ENCODE results near the gene ANP32E. TPM values are rescaled to one million over a fixed set of nuclear protein-coding genes. Genes with fewer than 3 reads are reported as not detected.

ANP32E gene
- total RNA-seq, 1 donor from 2014 or later, result 16.8 TPM

DNA sequence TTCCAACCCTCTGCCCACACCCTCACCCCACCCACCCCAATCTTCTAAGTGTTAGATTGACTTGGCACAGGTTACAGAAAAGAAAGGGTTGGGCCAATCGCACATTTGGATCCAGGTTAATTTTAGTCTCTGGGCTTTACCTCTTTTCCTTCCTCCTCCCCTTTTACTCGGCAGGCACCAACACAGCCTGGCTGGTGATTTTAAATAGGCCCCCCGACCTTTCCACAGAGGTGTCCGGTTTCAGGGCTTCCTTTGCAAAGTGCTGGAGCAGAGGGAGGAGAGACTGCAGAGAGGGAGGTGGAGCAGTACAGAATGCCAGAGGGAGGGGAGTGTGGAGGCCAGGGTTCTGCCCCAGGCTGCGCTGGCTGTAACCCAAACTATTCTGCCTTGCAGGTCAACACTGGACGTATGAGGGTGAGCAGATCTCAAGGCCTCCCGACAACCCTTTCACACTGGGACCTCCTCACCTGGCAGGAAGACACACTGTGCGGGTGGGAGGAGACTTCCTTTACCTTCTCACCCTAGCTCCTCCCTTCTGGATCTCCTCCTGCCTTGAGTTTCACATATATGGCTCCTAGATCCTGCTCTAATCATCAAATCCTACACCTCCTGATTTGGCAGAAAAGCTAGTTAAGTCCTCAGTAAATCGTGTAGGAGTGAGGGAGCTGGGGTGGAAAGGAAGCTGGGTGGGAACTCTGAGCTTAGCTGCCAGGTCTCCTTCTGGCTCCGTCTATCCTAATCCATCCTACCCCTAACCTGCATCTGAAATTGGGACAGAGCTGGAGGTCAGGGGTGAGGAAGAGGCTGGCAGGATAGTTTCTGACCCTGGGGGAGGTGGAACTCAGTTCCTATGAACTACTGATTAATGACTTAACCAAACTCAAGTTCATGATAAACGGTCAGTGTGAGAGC, 24.1 kb upstream of the ANP32E start:
- H3K27me3 ChIP-seq (ENCODE audit: control insufficient read depth, insufficient read depth, low read length), result peaks cover 23% of the 10 kb centered on the region
- DNase-seq (ENCODE audit: low read depth), result no peak
- TF ChIP-seq, protein P1, sequence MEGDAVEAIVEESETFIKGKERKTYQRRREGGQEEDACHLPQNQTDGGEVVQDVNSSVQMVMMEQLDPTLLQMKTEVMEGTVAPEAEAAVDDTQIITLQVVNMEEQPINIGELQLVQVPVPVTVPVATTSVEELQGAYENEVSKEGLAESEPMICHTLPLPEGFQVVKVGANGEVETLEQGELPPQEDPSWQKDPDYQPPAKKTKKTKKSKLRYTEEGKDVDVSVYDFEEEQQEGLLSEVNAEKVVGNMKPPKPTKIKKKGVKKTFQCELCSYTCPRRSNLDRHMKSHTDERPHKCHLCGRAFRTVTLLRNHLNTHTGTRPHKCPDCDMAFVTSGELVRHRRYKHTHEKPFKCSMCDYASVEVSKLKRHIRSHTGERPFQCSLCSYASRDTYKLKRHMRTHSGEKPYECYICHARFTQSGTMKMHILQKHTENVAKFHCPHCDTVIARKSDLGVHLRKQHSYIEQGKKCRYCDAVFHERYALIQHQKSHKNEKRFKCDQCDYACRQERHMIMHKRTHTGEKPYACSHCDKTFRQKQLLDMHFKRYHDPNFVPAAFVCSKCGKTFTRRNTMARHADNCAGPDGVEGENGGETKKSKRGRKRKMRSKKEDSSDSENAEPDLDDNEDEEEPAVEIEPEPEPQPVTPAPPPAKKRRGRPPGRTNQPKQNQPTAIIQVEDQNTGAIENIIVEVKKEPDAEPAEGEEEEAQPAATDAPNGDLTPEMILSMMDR (IDR thresholded peaks at IDR 0.05; ENCODE audit: insufficient read depth, low read length, poor library complexity, severe bottlenecking), result no peak
- no peaks in the 10 kb centered on the region for H3K36me3 ChIP-seq (ENCODE audit: control insufficient read depth, insufficient read depth, low read length)
- H3K4me3 ChIP-seq (ENCODE audit: low read depth, low read length), result no peak overlapping the region

DNA sequence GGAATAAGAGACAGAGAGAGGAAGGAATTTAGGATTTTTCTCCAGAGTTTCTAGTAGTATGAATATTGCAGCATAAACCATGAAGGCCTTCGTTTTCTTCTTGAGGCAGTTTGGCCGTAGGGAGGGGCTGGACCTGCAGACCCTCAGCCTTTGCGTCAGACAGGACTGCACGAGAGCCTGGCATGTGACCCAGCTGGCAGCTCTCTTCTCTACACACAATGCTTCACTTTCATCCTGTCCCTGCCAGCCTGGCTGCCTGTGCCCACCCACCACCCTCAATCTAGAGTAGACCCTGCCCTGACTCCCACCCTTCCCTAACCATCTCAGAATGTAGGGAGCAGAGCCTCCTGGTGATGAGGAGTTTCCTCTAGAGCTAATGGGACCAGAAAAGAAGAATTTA, 23.3 kb upstream of the ANP32E start:
- TF ChIP-seq, protein P1 (IDR thresholded peaks at IDR 0.05; ENCODE audit: insufficient read depth, low read length, poor library complexity, severe bottlenecking), result no peak
- H3K4me3 ChIP-seq (ENCODE audit: low read depth, low read length), result no peak overlapping the region
- no peaks in the 10 kb centered on the region for H3K36me3 ChIP-seq (ENCODE audit: control insufficient read depth, insufficient read depth, low read length)
- DNase-seq (ENCODE audit: low read depth), result no peak
- H3K27me3 ChIP-seq (ENCODE audit: control insufficient read depth, insufficient read depth, low read length), result peaks cover 23% of the 10 kb centered on the region

DNA sequence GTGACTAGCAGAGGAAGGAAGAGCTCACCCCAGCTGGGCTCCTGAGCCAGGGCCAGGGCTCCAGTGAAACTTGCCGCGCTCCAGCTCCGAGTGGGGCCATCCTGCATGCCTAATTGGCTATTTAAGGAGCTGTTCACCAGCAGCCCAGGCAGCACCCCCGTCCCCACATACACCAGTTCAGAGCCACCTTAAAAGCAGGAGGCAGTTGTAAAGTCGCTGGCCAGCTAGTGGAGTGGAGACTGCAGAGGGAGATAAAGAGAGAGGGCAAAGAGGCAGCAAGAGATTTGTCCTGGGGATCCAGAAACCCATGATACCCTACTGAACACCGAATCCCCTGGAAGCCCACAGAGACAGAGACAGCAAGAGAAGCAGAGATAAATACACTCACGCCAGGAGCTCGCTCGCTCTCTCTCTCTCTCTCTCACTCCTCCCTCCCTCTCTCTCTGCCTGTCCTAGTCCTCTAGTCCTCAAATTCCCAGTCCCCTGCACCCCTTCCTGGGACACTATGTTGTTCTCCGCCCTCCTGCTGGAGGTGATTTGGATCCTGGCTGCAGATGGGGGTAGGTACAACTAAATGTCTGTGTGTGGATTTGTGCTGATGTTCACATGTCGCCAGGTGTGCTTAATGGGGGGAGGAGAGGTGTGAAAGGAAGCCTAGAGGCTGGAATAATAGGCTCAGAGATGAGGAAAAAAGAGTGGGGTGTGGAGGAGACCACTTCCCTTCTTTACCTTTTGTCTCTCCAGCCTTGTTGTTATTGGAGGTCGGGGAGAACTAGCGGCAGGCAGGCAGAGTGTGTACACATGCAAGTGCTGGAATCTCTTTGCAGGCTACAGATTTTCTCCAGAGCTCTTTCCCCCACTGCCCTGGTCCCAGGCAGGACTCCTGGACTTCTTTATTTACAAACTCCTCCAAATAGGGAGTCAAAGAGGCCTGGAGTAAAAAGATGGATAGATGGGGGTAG, 22.0 kb upstream of the ANP32E start, which contains the start of gene CA14:
TSS of gene CA14 (plus strand) at position 151 of the 962 bp plus-strand sequence. CDS start at position 506, 355 bp downstream.
- DNase-seq (ENCODE audit: low read depth), result no peak

DNA sequence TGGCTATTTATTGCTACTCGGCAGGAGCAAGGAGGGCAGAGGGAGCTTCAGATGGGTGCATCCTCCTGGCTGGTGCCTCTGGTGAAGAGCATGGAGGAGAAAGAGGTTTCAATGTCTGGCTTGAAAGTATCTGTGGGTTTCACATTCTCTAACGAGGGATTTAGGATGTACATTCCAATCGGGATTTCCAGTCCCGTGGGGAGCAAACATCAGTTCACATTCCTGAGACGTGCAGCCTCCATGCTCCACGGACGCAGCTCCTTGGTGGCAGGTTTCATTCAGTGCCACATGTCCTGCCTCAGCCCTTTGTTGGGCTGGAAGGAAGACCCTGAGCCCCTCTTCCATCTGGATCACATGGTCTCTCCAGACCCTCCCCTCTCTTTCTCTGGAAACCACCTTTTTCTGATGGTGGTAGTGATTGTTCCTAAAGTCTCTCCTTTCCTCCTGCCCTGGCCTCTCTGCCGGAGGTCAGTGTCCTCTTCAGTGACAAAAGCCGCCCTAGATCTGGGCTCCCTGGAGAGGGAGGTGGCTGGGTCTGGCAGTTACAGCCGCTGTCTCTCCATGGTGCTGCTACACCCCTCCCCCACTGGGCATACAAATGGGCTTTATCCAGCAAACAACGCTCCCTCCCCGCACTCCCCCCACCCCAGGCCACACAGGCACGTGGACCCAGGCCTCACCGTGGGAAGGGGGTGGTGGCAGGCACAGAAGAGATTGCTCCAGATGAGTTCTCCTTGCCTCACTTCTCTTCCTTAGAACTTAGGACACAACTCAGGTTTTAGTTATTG, 20.8 kb upstream of the ANP32E start:
- TF ChIP-seq, protein P1 (IDR thresholded peaks at IDR 0.05; ENCODE audit: insufficient read depth, low read length, poor library complexity, severe bottlenecking), result no peak

More for the DNA sequence above, 22.0 kb upstream of the ANP32E start, which contains the start of gene CA14:
- Histone ChIP-seq H3K27me3 (ENCODE audit: control insufficient read depth, insufficient read depth, low read length) (peaks cover 23% of the 10 kb centered on the region), H3K36me3 (ENCODE audit: control insufficient read depth, insufficient read depth, low read length) (no peaks in the 10 kb centered on the region), H3K4me3 (ENCODE audit: low read depth, low read length) (no peak within 1 kb of the TSS)
- TF ChIP-seq, protein P1 (IDR thresholded peaks at IDR 0.05; ENCODE audit: insufficient read depth, low read length, poor library complexity, severe bottlenecking), result no peak

DNA sequence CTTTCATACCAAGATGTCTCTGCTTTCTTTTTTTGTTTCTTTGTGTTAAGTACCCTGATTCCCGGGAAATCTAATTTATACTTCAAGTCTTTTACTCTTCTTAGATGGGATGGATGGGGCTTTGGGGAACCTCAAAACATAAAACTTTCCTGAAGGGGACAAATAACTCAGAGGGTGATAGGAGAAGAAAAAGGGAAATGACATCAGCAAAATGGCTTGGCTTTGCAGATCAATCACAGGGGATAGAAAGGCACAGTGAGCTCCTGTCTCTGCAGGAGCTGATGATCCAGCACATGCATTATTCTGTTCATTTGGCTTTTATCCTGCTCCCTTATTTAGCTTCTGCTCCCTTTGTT, 20.3 kb upstream of the ANP32E start:
- TF ChIP-seq, protein P1 (IDR thresholded peaks at IDR 0.05; ENCODE audit: insufficient read depth, low read length, poor library complexity, severe bottlenecking), result no peak
- Histone ChIP-seq H3K4me3 (ENCODE audit: low read depth, low read length) (no peak overlapping the region), H3K36me3 (ENCODE audit: control insufficient read depth, insufficient read depth, low read length) (no peaks in the 10 kb centered on the region), H3K27me3 (ENCODE audit: control insufficient read depth, insufficient read depth, low read length) (peaks cover 23% of the 10 kb centered on the region)
- no peak for DNase-seq (ENCODE audit: low read depth)

More for the DNA sequence above, 20.8 kb upstream of the ANP32E start:
- DNase-seq (ENCODE audit: low read depth), result no peak
- Histone ChIP-seq H3K4me3 (ENCODE audit: low read depth, low read length) (no peak overlapping the region), H3K36me3 (ENCODE audit: control insufficient read depth, insufficient read depth, low read length) (no peaks in the 10 kb centered on the region), H3K27me3 (ENCODE audit: control insufficient read depth, insufficient read depth, low read length) (peaks cover 23% of the 10 kb centered on the region)

Data from kidney epithelial cell (primary cell).